ENCODE measurements around the gene DGKB.

The DGKB gene

DNA sequence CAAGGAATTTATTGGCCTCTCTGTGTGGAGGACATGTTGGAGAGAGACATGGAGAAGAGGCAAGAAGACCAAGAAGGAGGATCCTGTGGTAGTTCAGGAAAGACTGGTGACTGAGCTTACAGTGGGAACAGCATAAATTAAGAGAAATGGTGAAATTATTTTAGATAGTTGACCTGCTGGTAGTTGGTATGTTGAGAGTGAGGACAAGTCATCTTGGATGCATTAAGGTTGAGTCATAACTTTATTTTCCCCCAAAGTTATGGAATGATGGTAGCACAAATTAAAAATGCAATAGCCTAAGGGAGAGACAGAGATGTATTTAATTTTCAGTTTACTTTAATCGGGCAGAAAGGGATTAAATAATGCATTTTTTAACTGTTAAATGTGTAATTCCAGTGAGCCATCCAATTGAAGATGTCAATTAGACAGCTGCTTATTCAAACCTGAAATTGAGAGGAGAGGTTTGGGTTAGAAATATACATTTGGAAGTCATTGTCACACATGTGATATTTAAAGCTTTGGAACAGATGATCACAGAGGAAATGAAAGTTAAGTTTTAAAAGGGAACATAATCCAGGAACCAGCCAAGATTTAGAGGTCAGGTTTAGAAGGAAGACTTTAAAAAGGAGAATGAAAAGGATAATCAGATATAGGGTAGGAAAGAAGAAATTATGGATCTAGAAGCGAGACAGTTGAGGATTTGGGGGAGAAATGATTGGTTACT, 80.6 kb downstream of the DGKB start:
- no peak for DNase-seq (ENCODE audit: low read depth in 2 of 2)

DNA sequence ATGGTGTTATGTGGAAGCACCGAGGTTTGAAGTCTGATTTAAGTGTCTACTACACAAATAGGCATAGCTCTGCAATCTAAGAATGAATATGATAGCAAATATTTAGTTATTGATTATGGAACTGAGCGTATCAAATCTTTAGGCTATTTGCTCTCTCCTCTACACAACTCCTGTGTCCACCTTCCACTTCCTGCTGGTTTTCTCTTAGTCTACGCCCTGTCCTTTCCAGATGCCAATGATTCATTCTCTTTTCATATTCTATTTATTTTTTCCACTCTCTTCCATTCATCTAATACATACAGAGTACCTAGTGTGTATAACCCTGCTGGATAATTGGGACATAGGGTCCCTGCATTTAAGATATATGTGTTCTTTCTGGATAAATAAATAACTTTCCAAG, 83.7 kb downstream of the DGKB start:
- DNase-seq (ENCODE audit: low read depth in 2 of 2) = no peak

DNA sequence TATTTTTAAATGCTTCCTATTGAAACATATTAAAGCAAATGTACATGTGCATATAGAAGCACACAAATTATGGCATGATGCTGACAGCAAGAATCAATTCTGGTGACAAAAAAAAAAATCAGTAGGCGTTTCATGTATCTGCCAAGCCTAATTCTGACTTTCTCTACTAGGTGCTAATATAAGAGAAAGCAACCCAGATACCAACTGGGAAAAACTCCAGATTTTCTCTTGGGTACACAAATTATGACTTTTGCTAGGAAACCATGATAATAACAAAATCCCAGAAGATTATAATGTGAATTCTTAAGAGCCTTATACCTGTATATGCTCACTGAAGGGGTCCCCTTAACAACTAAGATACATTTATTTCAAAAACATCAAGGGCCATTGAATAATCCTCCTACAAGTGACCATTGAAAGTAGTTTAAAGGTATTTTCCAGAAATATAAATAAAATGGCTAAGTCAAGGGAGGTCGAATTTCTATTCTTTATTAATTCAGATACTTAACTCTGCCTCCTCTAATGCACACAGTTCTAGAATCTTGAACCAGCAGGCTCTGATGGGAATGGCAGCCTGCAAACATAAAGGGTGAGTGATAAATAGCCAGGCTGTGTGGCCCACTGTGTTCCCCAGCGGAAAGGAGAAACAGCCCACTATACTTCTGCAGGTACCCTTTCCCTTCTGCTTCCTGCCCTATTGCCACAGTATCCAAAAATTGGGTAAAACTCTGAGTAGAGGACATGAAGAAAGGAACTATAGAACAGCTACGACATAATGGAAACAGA, 84.5 kb downstream of the DGKB start:
- no peak for DNase-seq (ENCODE audit: low read depth in 2 of 2)

DNA sequence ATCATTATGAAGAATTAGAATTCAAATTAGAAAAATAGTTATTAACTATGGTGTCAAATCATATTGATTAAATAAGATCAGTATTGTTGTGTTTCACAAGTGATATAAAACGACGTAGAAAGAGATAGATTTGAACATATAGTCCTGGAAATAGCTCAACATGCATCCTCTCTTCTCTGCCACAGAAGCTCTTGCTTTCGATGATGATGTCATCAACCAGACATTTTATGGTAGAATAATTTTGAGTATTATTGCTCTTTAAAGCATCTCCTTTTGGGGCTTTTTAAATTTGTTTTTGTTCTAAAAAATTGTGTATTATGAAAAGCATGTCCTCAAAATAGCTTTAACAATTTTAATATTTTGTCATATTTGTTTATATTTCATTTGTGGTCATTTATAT, 95.0 kb downstream of the DGKB start:
- no peak for DNase-seq (ENCODE audit: low read depth in 2 of 2)

DNA sequence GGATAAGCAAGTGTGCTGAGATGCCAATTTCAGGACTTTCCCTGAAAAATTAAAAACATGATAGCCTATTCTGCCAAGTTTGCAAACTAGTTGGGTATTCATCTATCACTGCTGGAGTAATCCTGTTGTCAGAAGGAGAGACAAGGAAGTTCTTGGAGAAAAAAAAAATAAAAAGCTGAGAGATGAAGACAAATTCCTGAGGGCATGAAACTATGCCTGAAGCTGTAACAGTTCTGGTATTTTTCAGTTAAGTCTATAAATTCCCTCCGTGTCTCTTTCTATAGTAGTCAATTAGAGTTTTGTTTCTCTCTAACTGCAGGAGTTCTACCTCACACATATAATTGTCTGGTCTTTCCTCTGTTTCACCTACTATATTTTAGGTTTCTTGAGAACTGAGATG, 95.7 kb downstream of the DGKB start:
- DNase-seq (ENCODE audit: low read depth in 2 of 2) = no peak

DNA sequence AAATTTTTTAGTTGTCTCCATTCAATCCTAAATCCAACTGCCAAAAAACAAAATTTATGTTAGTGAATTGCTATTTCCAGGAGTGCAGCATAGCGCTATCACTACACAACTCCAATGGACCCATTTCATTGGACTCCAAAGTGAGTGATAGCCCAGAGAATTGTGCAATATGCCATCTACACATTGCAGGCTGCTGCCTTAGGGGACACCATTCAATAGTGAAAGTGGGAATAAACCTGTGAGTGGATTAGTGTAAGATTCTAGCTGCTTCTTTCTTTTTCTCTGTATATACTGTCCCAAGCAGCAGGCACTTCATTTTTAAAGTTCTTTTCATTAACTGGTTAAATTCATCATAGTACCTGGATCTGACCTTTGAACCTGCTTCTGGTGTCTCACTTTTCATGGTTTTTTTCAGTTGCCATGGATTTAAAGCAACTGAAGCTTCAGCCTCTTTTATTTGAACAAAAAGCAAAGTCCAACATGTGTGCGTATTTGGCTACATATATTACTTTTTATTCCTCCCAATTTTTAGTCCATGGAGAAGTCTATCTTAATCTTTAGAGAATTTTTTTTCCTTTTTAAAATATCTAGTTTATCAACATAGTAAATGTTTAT, 97.3 kb downstream of the DGKB start:
- no peak for DNase-seq (ENCODE audit: low read depth in 2 of 2)

DNA sequence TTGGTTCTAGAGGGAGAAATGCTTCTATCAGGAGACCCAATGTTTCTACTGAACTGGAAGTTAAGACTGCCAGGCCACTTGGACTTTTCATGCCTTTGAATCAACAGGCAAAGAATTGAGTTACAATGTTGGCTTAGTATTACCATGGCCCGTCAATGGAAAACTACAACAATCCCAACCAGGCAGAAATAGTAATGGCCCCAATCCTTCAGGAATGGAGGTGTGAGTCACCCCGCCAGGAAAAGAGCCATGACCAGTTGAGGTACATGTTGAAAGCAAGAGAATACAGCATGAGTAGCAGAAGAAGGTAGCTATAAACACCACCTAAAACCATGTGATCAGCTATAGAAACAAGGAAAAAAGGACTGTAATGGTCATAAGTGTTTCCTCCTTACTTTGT, 101.9 kb downstream of the DGKB start:
- DNase-seq (ENCODE audit: low read depth in 2 of 2) = no peak

DNA sequence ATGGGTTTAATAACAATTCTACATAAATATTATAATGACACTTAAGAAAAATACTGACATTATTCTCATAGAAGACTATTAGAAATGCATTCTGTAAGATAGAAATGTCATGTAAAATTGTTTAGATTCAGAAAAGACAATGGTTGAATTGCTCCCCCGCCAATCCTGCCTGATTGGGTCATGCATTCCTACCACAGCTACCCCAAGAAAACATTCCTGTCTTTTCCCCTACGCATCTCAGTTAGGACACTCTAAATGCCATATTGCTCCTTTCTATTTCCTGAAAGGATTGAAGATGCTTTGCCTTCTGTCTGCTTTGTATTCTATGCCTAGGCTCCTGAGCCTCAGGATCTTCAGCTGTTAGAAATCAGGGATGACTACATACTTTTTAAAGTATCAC, 109.4 kb downstream of the DGKB start:
- DNase-seq (ENCODE audit: low read depth in 2 of 2) = no peak

DNA sequence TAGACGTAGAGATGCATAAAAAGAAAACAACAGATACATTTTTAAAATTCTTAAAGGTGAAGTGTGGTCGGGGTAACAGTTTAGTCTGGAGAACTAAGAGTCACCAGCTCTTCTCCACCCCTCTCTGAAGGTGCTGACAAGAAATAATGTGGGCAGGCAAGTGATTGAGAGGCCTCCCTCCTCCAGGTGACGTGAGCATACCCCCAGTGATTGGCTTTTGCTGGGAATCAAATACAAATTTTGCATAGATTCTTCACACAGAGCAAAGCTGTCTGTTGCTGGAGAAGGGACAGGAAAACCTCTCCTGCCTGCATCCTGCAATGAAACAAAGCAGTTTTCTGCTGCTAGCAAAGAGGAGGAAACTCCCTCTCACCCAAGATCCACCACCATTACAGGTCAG, 115.0 kb downstream of the DGKB start:
- no peak for DNase-seq (ENCODE audit: low read depth in 2 of 2)

DNA sequence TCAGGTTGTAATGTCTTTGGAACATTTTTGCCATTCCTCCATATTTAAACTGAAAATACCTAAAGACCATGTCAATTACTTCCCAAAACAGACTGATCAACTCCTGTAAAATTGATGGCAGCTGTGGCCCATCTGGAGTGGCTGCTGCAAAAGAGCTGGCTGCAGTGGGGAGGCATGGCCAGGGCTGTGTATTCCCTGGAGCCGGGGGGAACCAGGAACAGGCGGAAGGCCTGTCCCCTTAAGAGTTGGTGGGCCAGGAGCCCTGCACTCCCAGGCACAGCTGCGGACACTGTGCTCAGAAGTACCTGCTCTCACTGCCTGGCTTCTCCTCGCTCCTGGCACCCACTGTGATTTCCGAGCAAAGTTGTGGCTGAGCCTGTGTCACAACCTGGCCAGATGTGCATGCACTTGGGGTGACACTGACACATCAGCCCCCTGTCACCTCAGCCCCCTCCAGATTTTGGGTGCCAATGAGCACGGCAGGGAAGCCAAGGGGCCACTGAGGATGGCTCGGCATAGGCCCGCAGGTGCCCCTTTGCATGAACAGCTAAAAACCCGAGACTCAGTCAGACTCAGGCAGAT, 116.1 kb downstream of the DGKB start:
- no peak for DNase-seq (ENCODE audit: low read depth in 2 of 2)

DNA sequence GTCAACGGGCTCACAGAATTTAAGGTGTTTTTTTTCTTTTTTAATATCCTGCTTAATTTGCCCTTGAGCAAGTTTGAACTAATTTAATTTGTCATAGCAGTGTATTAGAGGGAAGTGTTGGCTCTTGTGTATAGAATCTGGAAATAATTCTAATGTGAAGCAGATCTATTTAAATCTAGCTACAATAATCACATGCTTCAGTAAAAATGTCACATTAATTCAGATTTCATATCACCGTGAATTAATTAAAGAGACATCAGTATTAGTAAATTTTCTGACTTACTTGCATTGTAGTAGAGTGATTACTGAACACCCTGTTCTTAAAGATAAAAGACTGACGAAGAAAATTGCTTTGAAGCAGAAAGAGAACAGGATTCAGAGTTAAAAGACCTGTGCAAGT, 124.7 kb downstream of the DGKB start:
- no peak for DNase-seq (ENCODE audit: low read depth in 2 of 2)

DNA sequence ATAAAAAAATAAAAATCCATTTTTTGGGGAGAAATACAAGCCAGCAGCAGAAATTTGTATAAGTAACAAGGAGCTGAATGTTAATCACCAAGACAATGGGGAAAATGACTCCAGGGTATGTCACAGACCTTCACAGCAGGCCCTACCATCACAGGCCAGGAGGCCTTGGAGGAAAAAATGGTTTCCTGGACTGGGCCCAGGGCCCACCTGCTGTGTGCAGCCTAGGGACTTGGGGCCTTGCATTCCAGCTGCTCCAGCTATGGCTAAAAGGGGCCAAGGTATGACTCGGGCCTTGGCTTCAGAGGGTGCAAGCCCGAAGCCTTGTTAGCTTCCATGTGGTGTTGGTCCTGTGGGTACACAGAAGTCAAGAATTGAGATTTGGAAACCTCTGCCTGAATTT, 126.3 kb downstream of the DGKB start:
- no peak for DNase-seq (ENCODE audit: low read depth in 2 of 2)

DNA sequence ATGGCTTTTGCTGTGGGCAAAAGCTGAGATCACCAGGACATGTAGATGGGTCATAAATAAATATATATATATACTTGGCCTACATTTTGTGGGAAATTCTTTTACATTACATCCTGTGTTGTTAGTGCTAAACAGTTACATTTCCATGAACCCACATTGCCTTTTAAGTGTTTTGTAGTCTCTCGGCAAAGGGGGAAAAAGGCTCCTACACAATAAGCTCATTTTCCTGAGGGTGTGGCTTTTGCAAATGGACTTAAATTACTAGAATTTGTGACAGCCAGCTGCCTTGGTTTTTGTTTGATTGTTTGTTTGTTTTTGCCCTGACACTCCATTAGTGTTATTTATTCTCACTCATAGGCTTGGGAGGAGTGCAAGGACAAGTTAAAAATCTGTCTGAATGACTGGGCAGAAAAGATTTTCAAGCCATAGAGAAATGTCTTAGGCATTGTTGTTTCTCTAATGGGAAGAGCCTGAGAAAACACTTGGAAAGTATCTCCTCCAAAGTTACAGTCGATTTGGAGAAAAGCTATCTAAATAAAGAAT, 128.8 kb downstream of the DGKB start:
- DNase-seq (ENCODE audit: low read depth in 2 of 2) = no peak

DNA sequence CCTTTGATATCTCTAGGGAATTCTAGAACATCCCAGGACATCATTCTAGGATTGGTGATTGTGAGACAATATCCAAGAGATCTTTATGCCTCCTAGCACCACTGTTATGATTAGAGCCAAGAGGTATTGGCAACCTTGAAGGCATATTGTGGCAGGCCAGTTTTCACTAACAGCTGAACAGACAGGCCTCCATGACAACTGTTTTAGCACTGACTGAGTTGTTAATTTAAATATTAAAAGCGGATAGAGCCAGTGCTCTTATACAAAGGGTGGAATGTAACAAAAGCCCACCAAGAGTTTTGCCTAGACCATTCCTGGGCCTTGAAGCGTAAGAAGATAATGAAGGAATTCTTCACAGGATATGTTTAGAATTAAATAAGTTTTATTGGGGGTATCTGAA, 131.9 kb downstream of the DGKB start:
- DNase-seq (ENCODE audit: low read depth in 2 of 2) = no peak

DNA sequence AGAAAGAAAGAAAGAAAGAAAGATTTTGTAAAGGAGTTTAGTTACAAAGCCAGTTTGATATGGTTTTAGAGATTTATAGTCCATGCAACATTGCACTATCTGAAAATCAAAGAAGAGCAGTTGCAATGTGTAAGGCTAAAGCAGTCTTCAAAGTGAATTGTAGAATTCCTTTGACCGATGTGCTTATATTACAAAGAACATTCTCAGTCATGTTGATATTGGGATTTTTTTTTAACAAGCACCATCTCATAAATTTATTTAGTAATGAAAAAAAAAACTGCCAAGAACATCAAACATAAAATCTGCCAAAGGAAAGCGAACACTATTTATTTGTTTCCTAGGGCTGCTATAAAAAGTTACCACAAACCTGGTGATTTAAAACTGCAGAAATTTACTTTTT, 133.3 kb downstream of the DGKB start:
- DNase-seq (ENCODE audit: low read depth in 2 of 2) = no peak

DNA sequence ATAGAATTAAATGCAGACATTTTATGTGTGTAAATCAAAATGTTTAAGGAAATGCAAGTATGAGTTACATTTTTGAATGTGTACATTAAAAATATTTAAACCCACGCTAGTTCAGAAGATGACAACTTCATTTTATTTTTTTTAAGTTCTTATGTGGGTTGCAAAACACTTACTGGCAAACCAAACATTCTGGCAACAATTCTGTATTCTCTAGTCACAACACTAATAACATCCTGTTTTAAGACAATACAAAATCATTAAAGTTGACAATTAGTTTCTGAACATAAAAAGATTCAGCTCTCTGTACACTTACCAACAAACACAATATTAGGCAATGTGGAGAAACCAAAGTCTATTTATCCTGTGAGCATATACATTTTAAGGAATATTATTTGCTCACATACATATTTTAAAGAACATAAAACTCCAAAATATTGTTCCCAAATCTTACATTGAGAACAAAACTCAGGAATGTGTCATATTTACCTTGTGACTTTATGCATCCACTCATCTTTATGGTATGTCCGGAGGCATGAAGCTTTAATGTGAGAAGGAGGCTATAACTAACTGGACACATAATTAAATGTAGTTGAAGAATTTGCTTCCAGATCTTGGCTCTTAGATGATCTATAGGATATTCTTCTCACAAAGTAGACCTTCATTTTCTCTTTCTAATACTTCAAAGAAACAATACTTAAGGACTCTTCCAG, 134.7 kb downstream of the DGKB start:
- DNase-seq (ENCODE audit: low read depth in 2 of 2) = no peak

DNA sequence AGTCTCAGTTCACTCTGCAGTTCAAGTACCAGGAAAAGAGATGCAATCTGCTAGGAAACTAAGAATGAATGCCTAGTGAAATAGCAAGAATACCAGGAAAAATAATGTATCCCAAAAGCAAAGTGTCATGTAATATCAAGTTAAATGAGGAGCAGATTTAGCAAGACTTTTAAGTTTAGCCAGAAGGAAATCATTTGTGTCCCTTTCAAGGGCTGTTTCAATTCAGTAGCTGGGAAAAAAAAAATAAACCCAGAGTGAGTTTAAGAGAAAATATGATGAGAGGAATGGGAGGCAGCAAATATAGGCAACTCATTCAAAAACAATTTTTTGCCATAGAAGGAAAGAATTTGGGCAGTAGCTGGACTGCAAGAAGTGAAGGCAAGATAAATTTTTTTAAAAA, 135.8 kb downstream of the DGKB start:
- DNase-seq (ENCODE audit: low read depth in 2 of 2) = no peak

DNA sequence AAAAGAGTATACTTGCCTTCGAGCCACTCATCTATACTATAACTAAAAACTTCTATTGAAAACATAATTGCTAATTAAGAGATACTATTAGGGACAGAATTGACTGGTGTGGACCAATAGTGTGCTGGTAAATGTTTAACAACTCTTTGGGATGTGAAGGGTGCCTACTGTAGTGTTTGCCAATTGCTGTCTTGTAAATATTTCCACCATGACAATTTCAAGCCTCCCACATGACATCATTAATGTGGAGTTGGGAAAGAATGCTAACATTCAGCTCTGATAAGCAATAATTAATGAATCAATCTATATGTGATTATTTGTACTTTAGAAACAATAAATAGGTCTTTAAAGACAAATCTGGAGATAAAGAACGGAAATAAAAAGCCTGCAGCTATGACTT, 136.8 kb downstream of the DGKB start:
- no peak for DNase-seq (ENCODE audit: low read depth in 2 of 2)

DNA sequence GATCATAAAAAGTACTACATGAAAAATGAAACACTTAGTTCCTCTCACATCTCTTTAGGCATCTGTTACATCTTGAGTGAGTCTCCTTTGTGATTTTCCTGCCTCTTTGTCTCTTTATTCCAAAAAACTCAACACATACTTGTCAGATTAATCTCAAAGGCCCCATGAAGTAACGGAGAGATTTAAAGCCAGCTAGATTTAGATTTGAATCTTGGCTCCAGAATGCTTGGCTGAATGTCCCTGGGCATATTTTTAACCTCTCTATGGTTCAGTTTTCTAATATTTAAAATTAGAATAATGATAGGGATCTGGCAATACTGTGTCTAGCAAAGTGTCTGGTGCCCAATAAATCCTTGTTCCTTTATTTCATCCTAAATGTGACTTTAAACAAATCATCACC, 140.0 kb downstream of the DGKB start:
- DNase-seq (ENCODE audit: low read depth in 2 of 2) = no peak

DNA sequence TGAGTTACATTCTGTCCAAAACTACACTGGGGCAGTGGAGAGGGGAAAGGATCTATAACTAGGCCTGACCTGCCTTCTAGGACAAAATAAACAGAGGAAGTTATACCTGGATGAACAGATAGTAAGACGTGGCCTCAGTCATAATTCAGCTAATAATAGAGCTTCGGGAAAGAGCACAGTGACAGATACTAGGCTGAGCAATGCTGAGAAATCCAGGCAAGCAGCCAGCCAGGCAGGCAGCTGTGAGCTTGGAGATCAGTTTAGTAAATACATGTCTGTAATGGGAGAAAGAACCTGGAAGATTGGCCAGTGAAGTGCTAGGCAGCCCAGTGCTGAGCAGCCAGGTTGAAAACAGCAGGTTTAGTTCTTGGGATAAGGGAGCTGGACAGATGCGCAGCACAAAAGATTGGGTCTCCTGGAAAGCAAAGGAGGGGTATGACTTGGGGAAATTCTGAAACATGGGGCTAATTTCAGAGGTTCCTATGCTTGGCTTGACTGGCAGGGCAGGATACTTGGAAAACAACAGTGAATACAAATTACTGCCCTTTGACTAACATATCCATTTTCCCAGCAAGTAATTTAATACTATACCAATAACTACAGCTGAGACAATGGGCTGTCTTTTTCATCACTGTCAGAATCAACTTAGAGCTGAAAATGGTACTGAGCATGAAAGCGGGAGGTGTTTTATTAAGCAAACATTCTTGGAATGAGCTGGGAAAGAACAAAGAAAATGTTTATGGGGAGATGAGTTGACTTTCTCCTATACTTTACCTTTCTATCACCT, 140.8 kb downstream of the DGKB start:
- DNase-seq (ENCODE audit: low read depth in 2 of 2) = no peak
